Hepatocyte (in vitro differentiated cells): ENCODE measurements around the gene RAD23B. TPM values are rescaled to one million over a fixed set of nuclear protein-coding genes. Genes with fewer than 3 reads are reported as not detected.

Source experiments
- DNase-seq: peaks from one replicate; pipeline ENCODE4 v3.0.0-alpha.2; 2016; ENCODE audit warnings: low spot score
- H2AFZ ChIP-seq: fragments of 200-600 bp; sonication (generic); 2 replicates; pipeline ENCODE4 v1.6.0; 2016; ENCODE audit warnings: antibody characterized with exemption, mild to moderate bottlenecking
- H3K27ac ChIP-seq: fragments of 200-600 bp; sonication (generic); 2 replicates; pipeline ENCODE4 v1.5.1; 2016; ENCODE audit warnings: mild to moderate bottlenecking
- H3K27me3 ChIP-seq: fragments of 200-600 bp; sonication (generic); 2 replicates; pipeline ENCODE4 v1.6.1; 2016
- H3K36me3 ChIP-seq: fragments of 200-600 bp; sonication (generic); replicated peaks from 2 replicates; pipeline ENCODE4 v1.5.1; 2016; ENCODE audit warnings: low read depth; ENCODE audit not compliant: insufficient read depth
- H3K4me1 ChIP-seq: fragments of 200-600 bp; sonication (generic); 2 replicates; pipeline ENCODE4 v1.5.1; 2016; ENCODE audit warnings: mild to moderate bottlenecking, moderate library complexity; ENCODE audit not compliant: insufficient read depth
- H3K4me2 ChIP-seq: fragments of 200-600 bp; sonication (generic); 2 replicates; pipeline ENCODE4 v1.6.0; 2016
- H3K4me3 ChIP-seq: fragments of 200-600 bp; sonication (generic); 2 replicates; pipeline ENCODE4 v1.5.1; 2016; ENCODE audit warnings: mild to moderate bottlenecking
- H3K79me2 ChIP-seq: fragments of 200-600 bp; sonication (generic); 2 replicates; pipeline ENCODE4 v1.6.0; 2017; ENCODE audit warnings: mild to moderate bottlenecking
- H3K9me2 ChIP-seq: fragments of 200-600 bp; sonication (generic); replicated peaks from 2 replicates; pipeline ENCODE4 v1.6.0; 2017; ENCODE audit warnings: mild to moderate bottlenecking; ENCODE audit not compliant: insufficient read depth
- H3K9me3 ChIP-seq: fragments of 200-600 bp; sonication (generic); 2 replicates; pipeline ENCODE4 v1.5.1; 2016; ENCODE audit warnings: low read depth, mild to moderate bottlenecking
- H4K20me1 ChIP-seq: fragments of 200-600 bp; sonication (generic); 2 replicates; pipeline ENCODE4 v1.6.0; 2016; ENCODE audit warnings: mild to moderate bottlenecking; ENCODE audit not compliant: insufficient read depth, poor library complexity, severe bottlenecking
- CTCF ChIP-seq: fragments of 200-600 bp; sonication (generic); IDR thresholded peaks from 2 replicates; pipeline ENCODE4 v1.5.1; 2016; ENCODE audit warnings: antibody characterized with exemption, mild to moderate bottlenecking; ENCODE audit not compliant: poor library complexity
- EZH2 ChIP-seq: fragments of 200-600 bp; sonication (generic); IDR thresholded peaks from 2 replicates; pipeline ENCODE4 v1.6.1; 2016; ENCODE audit warnings: antibody characterized with exemption, mild to moderate bottlenecking, borderline replicate concordance
- EZH2phosphoT487 ChIP-seq: fragments of 200-600 bp; sonication (generic); IDR thresholded peaks from one replicate; pipeline ENCODE4 v1.6.1; 2018; ENCODE audit warnings: antibody characterized with exemption, mild to moderate bottlenecking, low read depth, moderate library complexity; ENCODE audit not compliant: unreplicated experiment, severe bottlenecking
- WGBS: methylation state at CpG from one replicate; pipeline ENCODE4 v1.1.6; 2016; ENCODE audit warnings: low lambda C conversion rate; ENCODE audit errors: missing lambda C conversion rate; 5-methylcytosine and 5-hydroxymethylcytosine counted together
- polyA plus RNA-seq: library from polyadenylated mRNA; unstranded; fragments of >200 nt; fragmentation: Nextera tagmentation; extraction: Ambion mirVana; gene quantifications from 2 replicates; pipeline ENCODE4 v1.2.1, GENCODE V29; 2016
- total RNA-seq: library from RNA; depleted of rRNA; stranded (reverse); fragments of >200 nt; gene quantifications from 2 replicates; pipeline ENCODE4 v1.2.3, GENCODE V29; 2014

The RAD23B gene
- total and polyA plus RNA-seq, 2 experiments from 2014 or later, result 15.9 to 126 TPM

DNA sequence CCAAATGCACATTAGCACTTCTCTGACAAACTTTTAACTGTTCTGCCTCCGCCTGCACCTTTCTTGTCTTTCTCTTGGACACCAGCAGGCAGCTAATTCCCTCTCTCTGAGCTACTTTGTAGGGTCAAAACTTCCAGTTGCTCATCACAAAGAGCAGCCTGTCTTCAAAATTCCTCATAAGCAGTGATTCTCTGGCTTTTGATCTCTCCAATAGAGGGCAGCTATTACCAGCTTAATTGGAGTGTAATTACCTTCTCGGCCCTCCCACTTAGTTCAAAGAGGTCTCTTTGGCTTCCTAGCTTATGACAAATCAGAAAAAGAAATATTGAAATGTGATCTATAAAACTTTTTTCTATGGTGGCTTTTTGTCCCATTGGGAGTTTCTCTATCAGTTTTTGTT, 43.6 kb upstream of the RAD23B start:
- no peaks in the 10 kb centered on the region for H3K9me3 ChIP-seq
- no peaks in the 10 kb centered on the region for H3K79me2 ChIP-seq
- H3K9me2 ChIP-seq, result no peaks in the 10 kb centered on the region
- no peaks in the 10 kb centered on the region for H3K27me3 ChIP-seq
- no peak overlapping the region for H2AFZ ChIP-seq
- H3K27ac ChIP-seq, result no peak overlapping the region
- peaks cover 5% of the 10 kb centered on the region for H3K4me1 ChIP-seq
- H3K4me3 ChIP-seq, result no peak overlapping the region
- WGBS, result 63% methylated on average over 2 of the region's 2 CpGs
- TF ChIP-seq CTCF, result peak; percentile 24
- TF ChIP-seq EZH2, result no peak
- DNase-seq, result no peak
- H4K20me1 ChIP-seq, result no peaks in the 10 kb centered on the region
- no peak overlapping the region for H3K4me2 ChIP-seq
- H3K36me3 ChIP-seq, result no peaks in the 10 kb centered on the region

- WGBS, result 76% methylated on average over 2 of the region's 2 CpGs
- TF ChIP-seq CTCF, result no peak
- TF ChIP-seq EZH2, result no peak
- no peak for TF ChIP-seq EZH2phosphoT487
- H4K20me1 ChIP-seq, result no peaks in the 10 kb centered on the region
- peaks cover 5% of the 10 kb centered on the region for H3K4me1 ChIP-seq
- H3K79me2 ChIP-seq, result no peaks in the 10 kb centered on the region
- H3K9me2 ChIP-seq, result no peaks in the 10 kb centered on the region
- DNase-seq, result no peak
- no peak overlapping the region for H3K4me2 ChIP-seq
- no peaks in the 10 kb centered on the region for H3K27me3 ChIP-seq
- H3K9me3 ChIP-seq, result no peaks in the 10 kb centered on the region
- H2AFZ ChIP-seq, result no peak overlapping the region
- no peaks in the 10 kb centered on the region for H3K36me3 ChIP-seq
- no peak overlapping the region for H3K4me3 ChIP-seq
- no peak overlapping the region for H3K27ac ChIP-seq
Observed at GRCh38 chr9:107240260-107240659, 42.8 kb upstream of the RAD23B start.

DNA sequence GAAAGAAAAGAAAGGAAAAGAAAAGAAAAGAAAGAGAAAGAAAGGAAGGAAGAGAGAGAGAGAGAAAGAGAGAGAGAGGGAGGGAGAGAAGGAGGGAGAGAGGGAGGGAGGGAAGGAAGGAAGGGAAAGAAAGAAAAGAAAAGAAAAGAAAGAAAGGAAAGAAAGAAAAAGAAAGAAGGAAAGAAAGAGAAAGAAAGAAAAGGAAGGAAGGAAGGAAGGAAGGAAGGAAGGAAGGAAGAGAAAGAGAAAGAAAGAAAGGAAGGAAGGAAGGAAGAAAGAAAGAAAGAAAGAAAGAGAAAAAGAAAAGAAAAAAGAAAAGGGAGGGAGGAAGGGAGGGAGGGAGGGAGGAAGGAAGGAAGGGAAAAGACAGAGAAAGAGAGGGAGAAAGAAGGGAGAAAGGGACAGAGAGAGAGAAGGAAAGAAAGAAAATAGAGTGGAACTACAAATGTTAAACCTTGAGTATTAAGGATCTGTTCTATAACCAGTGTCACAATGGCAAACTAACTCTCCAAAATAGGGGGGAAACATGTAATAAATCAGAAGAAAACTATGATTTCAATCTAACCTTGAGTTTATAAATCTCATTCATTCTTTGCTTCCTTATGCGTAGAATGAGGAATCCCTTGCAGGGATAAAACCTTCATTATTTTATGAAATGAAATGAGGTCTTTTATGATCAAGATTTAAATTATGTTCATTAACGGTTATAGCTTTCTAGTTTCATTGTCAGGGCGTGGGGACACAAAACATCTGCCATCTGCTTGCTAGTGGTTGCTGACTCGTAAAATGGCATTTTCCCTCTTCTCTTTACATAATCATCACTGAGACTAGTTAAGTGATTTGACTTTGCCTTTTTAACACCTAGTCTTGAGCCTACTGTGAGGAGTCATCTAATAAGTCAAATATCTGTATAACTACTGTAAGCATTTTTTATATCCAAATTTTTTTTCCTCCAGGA, 40.7 kb upstream of the RAD23B start:
- no peaks in the 10 kb centered on the region for H3K9me2 ChIP-seq
- H3K9me3 ChIP-seq, result no peaks in the 10 kb centered on the region
- 67% methylated on average over 4 of the region's 4 CpGs for WGBS
- H3K36me3 ChIP-seq, result no peaks in the 10 kb centered on the region
- no peaks in the 10 kb centered on the region for H4K20me1 ChIP-seq
- no peak for TF ChIP-seq EZH2
- H3K27me3 ChIP-seq, result no peaks in the 10 kb centered on the region
- H3K4me3 ChIP-seq, result no peak overlapping the region
- no peaks in the 10 kb centered on the region for H3K79me2 ChIP-seq
- H3K27ac ChIP-seq, result peak overlapping the region; percentile 76
- H3K4me2 ChIP-seq, result no peak overlapping the region
- no peak overlapping the region for H2AFZ ChIP-seq
- peaks cover 5% of the 10 kb centered on the region for H3K4me1 ChIP-seq
- DNase-seq, result no peak

DNA sequence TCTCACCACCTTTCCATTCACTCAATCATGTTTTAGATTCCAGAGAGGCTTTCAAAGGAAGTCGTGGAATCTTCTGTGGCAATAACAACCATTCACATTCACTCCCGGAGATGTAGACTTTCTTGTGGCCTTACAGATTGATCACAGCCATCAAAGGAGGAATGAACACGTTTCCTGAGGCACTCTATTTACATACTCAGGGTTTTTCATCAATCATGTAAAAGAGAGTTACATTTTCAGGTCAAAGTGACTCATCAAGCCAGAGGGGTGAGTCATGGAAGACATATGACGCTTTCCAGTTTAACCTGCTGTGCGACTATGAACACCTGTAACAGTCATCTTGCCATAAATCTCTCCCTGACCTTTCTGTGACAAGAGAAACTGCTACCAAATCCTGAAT, 39.3 kb upstream of the RAD23B start:
- Histone ChIP-seq H3K27ac (peak overlapping the region; percentile 81), H3K4me2 (no peak overlapping the region)
- DNase-seq, result peak; percentile 85

More for the DNA sequence above, 39.3 kb upstream of the RAD23B start:
- H4K20me1 ChIP-seq, result no peaks in the 10 kb centered on the region
- H3K9me3 ChIP-seq, result no peaks in the 10 kb centered on the region
- no peaks in the 10 kb centered on the region for H3K79me2 ChIP-seq
- no peak overlapping the region for H2AFZ ChIP-seq
- WGBS, result 26% methylated on average over 5 of the region's 5 CpGs
- no peaks in the 10 kb centered on the region for H3K36me3 ChIP-seq
- TF ChIP-seq CTCF, result no peak
- no peak for TF ChIP-seq EZH2phosphoT487
- no peak for TF ChIP-seq EZH2
- H3K27me3 ChIP-seq, result no peaks in the 10 kb centered on the region
- no peak overlapping the region for H3K4me3 ChIP-seq
- H3K4me1 ChIP-seq, result peaks cover 9% of the 10 kb centered on the region
- no peaks in the 10 kb centered on the region for H3K9me2 ChIP-seq
